H9 (cell line): ENCODE results near the gene ISM2. TPM values are rescaled to one million over a fixed set of nuclear protein-coding genes. Genes with fewer than 3 reads are reported as not detected.

Experiments
- DNase-seq: peaks from one replicate; pipeline ENCODE4 v3.0.0-alpha.2; 2017
- H2AFZ ChIP-seq: one replicate; pipeline ENCODE4 v1.6.1; 2013; ENCODE audit warnings: mild to moderate bottlenecking, low read length, control low read depth, moderate library complexity
- H2AK5ac ChIP-seq: 2 replicates; pipeline ENCODE4 v1.6.1; 2013; ENCODE audit warnings: low read length, control low read depth, mixed read lengths; ENCODE audit not compliant: insufficient read length
- H2BK120ac ChIP-seq: one replicate; pipeline ENCODE4 v1.6.1; 2013; ENCODE audit warnings: low read depth, mild to moderate bottlenecking, low read length, control low read depth, inconsistent platforms; ENCODE audit not compliant: poor library complexity, severe bottlenecking
- H2BK12ac ChIP-seq: 2 replicates; pipeline ENCODE4 v1.6.1; 2013; ENCODE audit warnings: low read length, control low read depth, mixed read lengths, low read depth; ENCODE audit not compliant: insufficient read length
- H2BK15ac ChIP-seq: 2 replicates; pipeline ENCODE4 v1.6.1; 2013; ENCODE audit warnings: low read depth, low read length, control low read depth
- H2BK20ac ChIP-seq: one replicate; pipeline ENCODE4 v1.6.1; 2013; ENCODE audit warnings: low read depth, mild to moderate bottlenecking, low read length, control low read depth, inconsistent platforms; ENCODE audit not compliant: poor library complexity, severe bottlenecking
- H2BK5ac ChIP-seq: 2 replicates; pipeline ENCODE4 v1.6.1; 2013; ENCODE audit warnings: low read length, control low read depth, mixed read lengths; ENCODE audit not compliant: insufficient read length
- H3K14ac ChIP-seq: 2 replicates; pipeline ENCODE4 v1.6.1; 2013; ENCODE audit warnings: low read length, control low read depth; ENCODE audit not compliant: insufficient read depth
- H3K18ac ChIP-seq: 2 replicates; pipeline ENCODE4 v1.6.1; 2013; ENCODE audit warnings: low read depth, mild to moderate bottlenecking, mixed read lengths, low read length, control low read depth; ENCODE audit not compliant: insufficient read length
- H3K23ac ChIP-seq: 2 replicates; pipeline ENCODE4 v1.6.1; 2013; ENCODE audit warnings: low read length, control low read depth, mixed read lengths, low read depth; ENCODE audit not compliant: insufficient read length
- H3K23me2 ChIP-seq: 2 replicates; pipeline ENCODE4 v1.6.1; 2013; ENCODE audit warnings: low read depth, mild to moderate bottlenecking, mixed read lengths, low read length, control low read depth; ENCODE audit not compliant: insufficient read length, poor library complexity, severe bottlenecking
- H3K27ac ChIP-seq: 2 replicates; pipeline ENCODE4 v1.5.1; 2013; ENCODE audit warnings: low read length, control low read depth, mixed read lengths, low read depth; ENCODE audit not compliant: insufficient read length
- H3K27me3 ChIP-seq: 2 replicates; pipeline ENCODE4 v1.6.1; 2013; ENCODE audit warnings: low read length, control low read depth, inconsistent platforms; ENCODE audit not compliant: insufficient read depth
- H3K4ac ChIP-seq: 2 replicates; pipeline ENCODE4 v1.6.1; 2013; ENCODE audit warnings: low read depth, mild to moderate bottlenecking, control low read depth, inconsistent platforms, low read length, moderate library complexity
- H3K4me1 ChIP-seq: 2 replicates; pipeline ENCODE4 v1.6.1; 2013; ENCODE audit warnings: low read length, control low read depth, inconsistent platforms; ENCODE audit not compliant: insufficient read depth
- H3K4me2 ChIP-seq: 2 replicates; pipeline ENCODE4 v1.6.1; 2013; ENCODE audit warnings: low read length, control low read depth, mixed read lengths; ENCODE audit not compliant: insufficient read length, insufficient read depth
- H3K56ac ChIP-seq: 2 replicates; pipeline ENCODE4 v1.6.1; 2013; ENCODE audit warnings: low read depth, mild to moderate bottlenecking, mixed read lengths, low read length, control low read depth; ENCODE audit not compliant: insufficient read length
- H3K79me1 ChIP-seq: 2 replicates; pipeline ENCODE4 v1.6.1; 2013; ENCODE audit warnings: low read depth, mild to moderate bottlenecking, moderate library complexity, low read length, control low read depth, inconsistent platforms; ENCODE audit not compliant: insufficient read depth, poor library complexity, severe bottlenecking
- H3K79me2 ChIP-seq: 2 replicates; pipeline ENCODE4 v1.6.1; 2013; ENCODE audit warnings: low read length, control low read depth, inconsistent platforms; ENCODE audit not compliant: insufficient read depth
- H3K9ac ChIP-seq: 2 replicates; pipeline ENCODE4 v1.6.1; 2013; ENCODE audit warnings: low read length, control low read depth, mixed read lengths; ENCODE audit not compliant: insufficient read length; ENCODE audit errors: extremely low read depth
- H3K9me3 ChIP-seq: one replicate; pipeline ENCODE4 v1.6.1; 2013; ENCODE audit warnings: low read depth, low read length, inconsistent platforms; ENCODE audit not compliant: control insufficient read depth
- H3T11ph ChIP-seq: one replicate; pipeline ENCODE4 v1.6.1; 2013; ENCODE audit warnings: mild to moderate bottlenecking, low read length, control low read depth, inconsistent platforms
- H4K20me1 ChIP-seq: one replicate; pipeline ENCODE4 v1.6.1; 2013; ENCODE audit not compliant: control insufficient read depth, insufficient read length, insufficient read depth
- H4K5ac ChIP-seq: 2 replicates; pipeline ENCODE4 v1.6.1; 2013; ENCODE audit warnings: low read depth, mild to moderate bottlenecking, mixed read lengths, low read length, control low read depth; ENCODE audit not compliant: insufficient read length
- H4K8ac ChIP-seq: replicated peaks from 2 replicates; pipeline ENCODE4 v1.6.1; 2013; ENCODE audit warnings: low read length, control low read depth, mixed read lengths, low read depth; ENCODE audit not compliant: insufficient read length
- H4K91ac ChIP-seq: 2 replicates; pipeline ENCODE4 v1.6.1; 2013; ENCODE audit warnings: low read depth, mild to moderate bottlenecking, moderate library complexity, mixed read lengths, low read length, control low read depth; ENCODE audit not compliant: insufficient read length
- H3K27ac Mint-ChIP-seq, 3 experiments: 2 replicates in 2 of 3; 3 replicates in 1 of 3; pipeline ENCODE4 v1.8.0; 2020 to 2021; ENCODE audit warnings: mixed read lengths in 3 of 3, mild to moderate bottlenecking in 1 of 3, moderate library complexity in 1 of 3
- H3K27me3 Mint-ChIP-seq: 2 replicates; pipeline ENCODE4 v1.8.0; 2021; ENCODE audit warnings: low read depth, mild to moderate bottlenecking, moderate library complexity, mixed read lengths
- H3K36me3 Mint-ChIP-seq, 3 experiments: 2 replicates in 2 of 3; 3 replicates in 1 of 3; pipeline ENCODE4 v1.8.0; 2020 to 2021; ENCODE audit warnings: low read depth in 3 of 3, mixed read lengths in 3 of 3; ENCODE audit not compliant: insufficient read depth in 1 of 3
- H3K4me1 Mint-ChIP-seq, 2 experiments: 2 replicates each; pipeline ENCODE4 v1.8.0; 2020; ENCODE audit warnings: mixed read lengths in 2 of 2
- H3K4me3 Mint-ChIP-seq, 2 experiments: 2 replicates in 1 of 2; 3 replicates in 1 of 2; pipeline ENCODE4 v1.8.0; 2020 to 2021; ENCODE audit warnings: mild to moderate bottlenecking in 2 of 2, mixed read lengths in 2 of 2, moderate library complexity in 1 of 2
- H3K9me3 Mint-ChIP-seq, 2 experiments: 2 replicates in 1 of 2; 3 replicates in 1 of 2; pipeline ENCODE4 v1.8.0; 2020; ENCODE audit warnings: mild to moderate bottlenecking in 2 of 2, mixed read lengths in 2 of 2, moderate library complexity in 1 of 2
- CTCF ChIP-seq: fragments of 200-600 bp; sonication (generic); conservative IDR thresholded peaks from 3 replicates; pipeline ENCODE4 v1.8.0; 2021; ENCODE audit warnings: antibody characterized with exemption, mild to moderate bottlenecking
- WGBS: extraction: QIAGEN DNeasy Blood & Tissue Kit; methylation state at CpG from one replicate; pipeline ENCODE4 v1.1.7; 2013; ENCODE audit warnings: missing lambda C conversion rate, low lambda C conversion rate, mixed read lengths; ENCODE audit not compliant: insufficient read length; ENCODE audit errors: extremely low coverage; 5-methylcytosine and 5-hydroxymethylcytosine counted together
- total RNA-seq: library from RNA; stranded (reverse); gene quantifications from 2 replicates; pipeline ENCODE4 v1.2.1, GENCODE V29; 2021

The ISM2 gene
- total RNA-seq, 1 experiment from 2014 or later: 0.39 TPM

GRCh38 chr14:77469067-77469505 lies 29.5 kb downstream of the ISM2 start:
- DNase-seq: no peak
- no peak overlapping the region for H2AFZ ChIP-seq
- TF ChIP-seq CTCF: no peak
- no peak overlapping the region for H3K23ac ChIP-seq
- Mint-ChIP-seq H3K4me1 (peaks cover 15 to 19% of the 10 kb centered on the region in 2 experiments), H3K27me3 (no peaks in the 10 kb centered on the region; the same call in none of the 2 replicates), H3K4me3 (no peak overlapping the region), H3K36me3 (peaks cover 33 to 55% (median 45%) of the 10 kb centered on the region in 3 experiments), H3K27ac (peak overlapping the region in 2 of 3 experiments; percentile 6 to 80; a peak in 5 of 7 replicates), H3K9me3 (no peaks in the 10 kb centered on the region)
- H3K56ac ChIP-seq: no peak overlapping the region
- no peak overlapping the region for H3T11ph ChIP-seq
- H3K27ac ChIP-seq: no peak overlapping the region
- H3K4me1 ChIP-seq: peaks cover 8% of the 10 kb centered on the region; the same call in 1 of the 2 replicates
- no peak overlapping the region for H2BK20ac ChIP-seq
- H3K23me2 ChIP-seq: no peaks in the 10 kb centered on the region
- no peak overlapping the region for H3K18ac ChIP-seq
- H3K4me2 ChIP-seq: no peak overlapping the region
- H3K4ac ChIP-seq: no peak overlapping the region
- H4K20me1 ChIP-seq: no peaks in the 10 kb centered on the region
- no peaks in the 10 kb centered on the region for H3K79me1 ChIP-seq
- no peak overlapping the region for H3K9ac ChIP-seq
- no peaks in the 10 kb centered on the region for H3K27me3 ChIP-seq
- H2BK15ac ChIP-seq: no peak overlapping the region
- no peak overlapping the region for H2BK12ac ChIP-seq
- no peak overlapping the region for H2BK120ac ChIP-seq
- H4K91ac ChIP-seq: no peak overlapping the region
- H4K5ac ChIP-seq: no peak overlapping the region
- H3K79me2 ChIP-seq: no peaks in the 10 kb centered on the region
- H4K8ac ChIP-seq: no peak overlapping the region
- no peak overlapping the region for H3K14ac ChIP-seq
- H3K9me3 ChIP-seq: no peaks in the 10 kb centered on the region
- no peak overlapping the region for H2AK5ac ChIP-seq
- H2BK5ac ChIP-seq: no peak overlapping the region
- WGBS: no CpG with 5 or more reads among the region's 14 CpGs
